T-helper 1 cell treated with Interleukin-12 subunit alpha and Interleukin-12 subunit beta and Interleukin-4 antibody, amounts not matched to agents 30 ng/mL and 1 ng/mL, for 36 hours (primary cell): Measurements from ENCODE around the gene PIGV. TPM values are rescaled to one million over a fixed set of nuclear protein-coding genes. Genes with fewer than 3 reads are reported as not detected.
"Not testable (repeated sequence)": the region's sequence is repeated elsewhere in the genome, so short reads cannot be mapped to it uniquely, and the experiment has no call there.

ENCODE experiments used
- intact Hi-C: fragments of 100-400 bp; cut with micrococcal nuclease; formaldehyde crosslinking; loops from one replicate; pipeline ENCODE4 v1.15.1; 2024
- total RNA-seq: library from RNA; stranded (reverse); gene quantifications from 2 replicates; pipeline ENCODE4 v1.2.3, GENCODE V29; 2022

The PIGV gene
- total RNA-seq, 1 donor from 2014 or later, result 11.3 TPM

DNA sequence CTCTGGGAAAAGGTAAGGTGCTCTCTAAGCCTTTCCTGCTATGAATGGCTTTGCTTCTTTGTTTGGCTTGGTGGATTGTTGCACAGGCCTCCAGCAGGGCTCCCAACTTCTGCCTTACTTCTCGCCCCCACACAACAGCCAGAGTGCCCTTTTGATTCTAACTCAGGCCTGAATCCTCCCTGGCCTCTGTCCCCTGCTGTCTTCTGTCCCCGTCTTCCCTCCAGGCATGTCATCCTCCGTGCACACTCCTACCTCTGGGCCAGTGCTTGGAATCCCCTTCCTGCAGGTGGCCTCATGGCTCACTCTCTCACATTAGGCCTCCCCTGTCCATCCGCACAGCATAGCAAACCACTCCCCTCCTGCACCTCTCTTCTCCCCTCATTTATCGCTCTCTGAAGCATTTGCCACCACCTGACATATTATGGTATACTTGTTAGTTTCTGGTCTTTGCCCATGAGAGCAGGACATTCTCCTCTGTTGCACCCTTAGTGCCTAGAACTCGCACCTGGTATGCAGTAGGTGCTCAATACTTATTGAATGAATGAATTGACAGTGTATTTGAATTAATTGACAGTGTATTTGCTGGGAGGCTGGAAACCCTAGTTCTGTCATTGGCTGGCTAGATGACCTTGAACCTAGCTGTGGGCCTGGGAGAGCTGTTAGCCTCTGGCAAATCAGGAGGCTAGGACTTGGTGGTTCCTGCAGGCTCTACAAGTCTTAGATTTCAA is 41.6 kb downstream of the PIGV start:
- intact Hi-C loops, result no loop called here

- intact Hi-C loops, result no loop called here
Measured at GRCh38 chr1:26831059-26831458, 43.3 kb downstream of the PIGV start.

GRCh38 chr1:26831546-26832248 is 43.9 kb downstream of the PIGV start:
- intact Hi-C loops, result loop anchor here (2.0 kb wide), 1 partner anchor 33 kb away; no protein-coding TSS in a partner anchor

DNA sequence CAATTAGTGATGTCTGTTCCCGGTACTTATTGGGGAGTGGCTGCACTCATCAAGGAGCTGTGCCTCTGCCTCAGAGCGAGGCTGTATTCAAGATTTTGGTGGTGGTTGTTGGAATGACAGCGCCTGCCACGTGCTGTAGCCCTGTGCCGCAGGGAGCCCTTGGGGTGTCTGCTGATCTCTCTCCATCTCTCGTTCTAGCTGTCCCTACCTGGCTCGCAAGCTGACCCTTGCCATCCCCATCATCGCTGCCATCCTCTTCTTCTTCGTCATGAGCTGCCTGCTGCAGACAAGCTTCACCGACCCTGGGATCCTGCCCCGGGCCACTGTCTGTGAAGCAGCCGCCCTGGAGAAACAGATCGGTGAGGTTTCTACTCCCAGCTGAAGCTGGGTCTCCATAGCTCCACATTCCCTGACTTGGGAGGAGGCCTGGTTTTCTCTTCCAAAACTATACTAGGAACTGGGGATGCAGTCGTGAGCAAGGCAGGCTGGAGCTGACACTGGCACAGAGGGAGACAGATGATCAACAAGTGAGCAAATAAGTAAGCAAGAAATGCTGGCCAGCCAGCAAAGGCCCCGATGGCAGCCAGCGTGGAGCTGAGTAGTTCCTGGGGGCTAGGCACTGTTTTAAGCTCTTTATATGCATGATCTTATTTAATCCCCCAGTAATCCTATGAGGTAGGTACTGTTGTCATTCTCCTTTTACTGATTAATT is 44.7 kb downstream of the PIGV start:
- intact Hi-C loops, result loop anchor here (2.0 kb wide), 1 partner anchor 32 kb away; no protein-coding TSS in a partner anchor

GRCh38 chr1:26833432-26834405 is 46.0 kb downstream of the PIGV start:
- intact Hi-C loops, result loop anchor here (1.0 to 2.0 kb wide), 8 partner anchors 8 to 231 kb away; no protein-coding TSS in a partner anchor

GRCh38 chr1:26837665-26838064 is 49.9 kb downstream of the PIGV start:
- intact Hi-C loops, result not testable (repeated sequence)

- intact Hi-C loops, result no loop called here
Measured at GRCh38 chr1:26838474-26839338, 51.0 kb downstream of the PIGV start.

GRCh38 chr1:26839339-26839722 is 51.6 kb downstream of the PIGV start:
- intact Hi-C loops, result no loop called here

GRCh38 chr1:26839779-26840178 is 52.0 kb downstream of the PIGV start:
- intact Hi-C loops, result no loop called here

DNA sequence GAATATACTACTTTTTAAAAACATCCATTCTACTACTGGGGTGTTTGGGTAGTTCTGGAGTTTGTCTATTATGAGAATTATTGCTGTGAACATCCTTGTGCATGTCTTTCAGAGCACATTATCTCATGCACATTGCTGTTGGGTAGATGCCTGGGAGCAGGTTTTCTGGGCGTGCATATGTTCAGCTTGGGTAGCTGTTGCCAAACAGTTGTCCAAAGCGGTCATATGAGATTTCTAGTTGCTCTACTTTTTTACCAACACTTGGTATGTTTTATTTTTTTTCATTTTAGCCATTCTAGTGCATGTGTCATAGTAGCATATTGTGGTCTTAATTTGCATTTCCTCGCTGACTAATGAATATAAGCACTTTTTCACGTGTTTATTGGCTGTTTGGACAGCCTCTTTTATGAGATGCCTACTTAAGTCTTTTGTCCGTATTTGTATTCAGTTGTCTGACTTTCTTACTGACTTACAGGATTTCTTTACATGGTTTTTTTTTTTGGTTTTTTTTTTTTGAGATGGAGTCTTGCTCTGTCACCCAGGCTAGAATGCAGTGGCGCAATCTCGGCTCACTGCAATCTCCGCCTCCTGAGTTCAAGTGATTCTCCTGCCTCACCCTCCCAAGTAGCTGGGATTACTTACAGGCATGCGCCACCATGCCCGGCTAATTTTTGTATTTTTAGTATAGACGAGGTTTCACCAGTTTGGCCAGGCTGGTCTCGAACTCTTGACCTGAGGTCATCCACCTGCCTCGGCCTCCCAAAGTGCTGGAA is 56.9 kb downstream of the PIGV start:
- intact Hi-C loops, result no loop called here

DNA sequence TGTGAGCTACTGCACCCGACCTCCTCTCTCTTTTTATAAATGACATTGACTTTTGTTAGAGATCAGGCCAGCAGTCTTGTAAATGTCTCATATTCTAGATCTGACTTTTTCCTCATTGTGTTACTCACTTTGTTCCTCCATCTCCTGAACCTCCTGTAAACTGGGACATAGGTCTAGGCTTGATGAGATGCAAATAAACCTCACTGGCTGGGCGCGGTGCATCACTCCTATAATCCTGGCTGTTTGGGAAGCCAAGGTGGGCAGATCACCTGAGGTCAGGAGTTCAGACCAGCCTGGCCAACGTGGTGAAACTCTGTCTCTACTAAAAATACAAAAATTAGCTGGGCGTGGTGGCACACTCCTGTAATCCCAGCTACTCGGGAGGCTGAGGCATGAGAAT is 60.1 kb downstream of the PIGV start:
- intact Hi-C loops, result not testable (repeated sequence)

Other genes starting within 250 kb of the PIGV start
- 124 and 130 TPM in 2 replicates for gene ARID1A, start 91.9 kb upstream of the PIGV start, total RNA-seq
- gene ZDHHC18, start 38.7 kb downstream of the PIGV start, total RNA-seq, result 87.9 and 89.0 TPM in 2 replicates
- 1.2 and 1.4 TPM in 2 replicates for gene SFN, start 75.2 kb downstream of the PIGV start, total RNA-seq
- gene GPN2, start 102.3 kb downstream of the PIGV start, total RNA-seq, result 34.1 and 35.5 TPM in 2 replicates
- gene GPATCH3, start 112.5 kb downstream of the PIGV start, total RNA-seq, result 14.8 and 19.0 TPM in 2 replicates
- gene NR0B2, start 126.0 kb downstream of the PIGV start, total RNA-seq, result not detected in 2 replicates
- gene NUDC, start 133.8 kb downstream of the PIGV start, total RNA-seq, result 71.8 and 74.6 TPM in 2 replicates
- gene KDF1, start 172.5 kb downstream of the PIGV start, total RNA-seq, result not detected in 2 replicates
- 0.32 and 0.68 TPM in 2 replicates for gene TRNP1, start 205.7 kb downstream of the PIGV start, total RNA-seq
- gene TENT5B, start 224.9 kb downstream of the PIGV start, total RNA-seq, result not detected in 2 replicates